ENCODE measurements around the gene FOXO3.
"Not testable (repeated sequence)": the region's sequence is repeated elsewhere in the genome, so short reads cannot be mapped to it uniquely, and the experiment has no call there.

The FOXO3 gene

GRCh38 chr6:108630050-108630714 is 69.5 kb downstream of the FOXO3 start:
- DNase-seq (ENCODE audit: low read depth): no peak

DNA sequence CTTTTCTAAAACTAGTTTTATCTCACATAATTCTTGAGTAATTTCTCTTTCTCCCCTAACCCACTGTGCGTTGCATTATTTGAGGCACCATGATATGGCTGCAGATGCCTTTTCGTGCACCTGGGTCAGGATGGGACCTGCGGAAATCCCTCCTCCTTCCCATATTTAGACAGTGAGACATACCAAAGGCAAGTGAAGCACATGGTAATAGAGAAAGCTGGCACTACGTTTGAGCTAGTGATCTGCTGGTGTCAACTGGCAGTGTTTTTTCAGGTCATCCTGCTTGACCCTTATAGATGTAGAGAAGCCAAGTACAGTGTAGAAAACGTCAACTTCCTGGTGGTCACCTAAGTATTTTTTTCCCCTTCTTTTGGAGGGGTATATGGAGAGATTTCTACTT is 71.7 kb downstream of the FOXO3 start:
- DNase-seq (ENCODE audit: low read depth): no peak

DNA sequence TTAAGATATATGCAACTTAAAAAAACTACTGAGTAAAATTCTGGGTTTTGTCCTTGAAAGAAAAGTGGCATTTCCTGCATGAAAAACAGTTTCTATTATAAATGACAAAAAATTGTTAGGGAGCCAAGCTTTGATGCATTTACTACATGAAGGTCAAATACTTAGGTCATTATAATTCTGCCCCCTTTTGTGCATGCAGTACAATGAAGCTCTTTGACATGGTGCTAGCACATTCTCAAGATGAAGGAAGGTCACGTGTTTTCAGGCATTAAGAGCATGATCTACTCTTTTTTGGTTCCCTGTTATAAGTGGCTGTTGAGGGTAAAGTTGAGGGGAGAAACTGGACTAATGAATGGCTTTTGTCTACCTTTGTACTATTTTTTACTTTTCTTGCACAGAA is 72.7 kb downstream of the FOXO3 start:
- DNase-seq (ENCODE audit: low read depth): no peak

DNA sequence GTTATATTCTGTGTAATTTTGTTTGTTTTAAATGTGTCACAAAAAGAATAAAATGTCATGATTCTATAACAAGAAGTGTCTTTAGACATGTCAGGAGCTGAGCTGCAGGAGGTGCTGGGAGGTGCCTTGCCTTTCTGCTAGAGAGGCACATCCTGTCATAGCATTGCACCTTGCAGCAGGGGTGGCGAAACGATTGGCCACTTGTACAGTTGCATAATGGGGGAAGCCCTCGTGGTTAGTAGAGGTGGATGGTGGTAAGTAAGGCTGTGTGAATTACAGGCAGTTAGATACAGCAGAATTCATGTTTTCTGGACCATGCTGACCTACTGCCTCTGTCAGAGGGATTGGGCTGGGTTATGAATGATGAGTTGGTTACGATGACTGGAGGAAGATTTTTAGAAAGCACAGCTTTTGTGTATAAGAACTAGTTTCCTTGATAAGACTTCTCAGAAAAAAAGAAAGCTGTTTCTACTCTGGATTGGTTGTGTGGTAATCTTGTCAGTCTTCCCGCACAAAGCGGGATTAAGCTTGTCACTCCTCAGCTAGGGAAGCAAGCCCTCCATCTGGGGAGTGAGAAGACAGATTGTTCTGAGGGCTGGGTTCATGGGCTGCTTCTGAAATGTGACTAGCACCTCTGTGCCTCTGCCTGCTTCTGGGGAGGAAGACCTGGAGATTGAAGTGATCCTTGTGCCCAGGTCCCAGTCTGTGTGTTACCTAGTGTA is 74.9 kb downstream of the FOXO3 start:
- DNase-seq (ENCODE audit: low read depth): no peak

GRCh38 chr6:108637963-108638362 is 77.2 kb downstream of the FOXO3 start:
- no peak for DNase-seq (ENCODE audit: low read depth)

GRCh38 chr6:108638993-108639392 is 78.3 kb downstream of the FOXO3 start:
- DNase-seq (ENCODE audit: low read depth): no peak

GRCh38 chr6:108640104-108640503 is 79.4 kb downstream of the FOXO3 start:
- DNase-seq (ENCODE audit: low read depth): no peak

GRCh38 chr6:108643184-108643583 is 82.5 kb downstream of the FOXO3 start:
- no peak for DNase-seq (ENCODE audit: low read depth)

- DNase-seq (ENCODE audit: low read depth): no peak
Measured at GRCh38 chr6:108644252-108644651, 83.5 kb downstream of the FOXO3 start.

DNA sequence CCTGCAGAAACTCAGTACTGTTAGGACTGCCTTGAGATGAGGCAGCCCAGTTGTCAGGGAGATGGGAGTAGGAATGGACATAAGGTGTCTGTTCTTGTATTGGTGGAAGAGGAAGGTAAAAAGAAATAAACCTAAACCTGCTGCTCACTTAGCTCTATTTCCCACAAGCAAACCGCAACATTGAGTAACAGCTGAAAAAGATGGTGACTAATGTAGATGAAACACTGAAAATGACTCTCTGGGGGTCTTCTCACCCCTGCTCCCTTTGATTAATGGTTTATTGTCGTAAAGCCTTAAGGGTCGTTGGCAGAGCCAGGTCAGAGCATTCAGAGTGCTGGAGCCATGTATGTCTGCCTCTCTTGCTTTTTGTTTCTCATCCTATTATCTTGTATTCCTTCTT is 87.5 kb downstream of the FOXO3 start:
- DNase-seq (ENCODE audit: low read depth): peak; percentile 20

DNA sequence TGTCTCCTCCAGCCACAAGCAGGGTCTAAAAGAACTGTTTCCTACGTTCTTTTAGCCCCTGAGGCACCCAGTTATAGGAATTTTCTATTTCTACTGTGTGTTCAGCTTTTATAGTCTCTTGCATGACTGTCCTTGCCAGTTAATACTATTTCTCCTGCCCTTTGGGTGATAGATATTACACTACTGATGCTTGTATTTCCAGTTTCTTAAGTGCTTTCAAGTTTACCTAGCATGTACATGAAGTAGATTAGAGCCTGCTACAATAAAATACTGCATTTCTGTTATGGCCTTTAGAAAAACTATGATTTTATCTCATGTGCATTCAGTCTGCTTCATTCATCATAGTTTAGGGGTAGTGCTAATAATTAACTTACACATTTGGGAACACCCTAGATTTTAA is 89.6 kb downstream of the FOXO3 start:
- no peak for DNase-seq (ENCODE audit: low read depth)

DNA sequence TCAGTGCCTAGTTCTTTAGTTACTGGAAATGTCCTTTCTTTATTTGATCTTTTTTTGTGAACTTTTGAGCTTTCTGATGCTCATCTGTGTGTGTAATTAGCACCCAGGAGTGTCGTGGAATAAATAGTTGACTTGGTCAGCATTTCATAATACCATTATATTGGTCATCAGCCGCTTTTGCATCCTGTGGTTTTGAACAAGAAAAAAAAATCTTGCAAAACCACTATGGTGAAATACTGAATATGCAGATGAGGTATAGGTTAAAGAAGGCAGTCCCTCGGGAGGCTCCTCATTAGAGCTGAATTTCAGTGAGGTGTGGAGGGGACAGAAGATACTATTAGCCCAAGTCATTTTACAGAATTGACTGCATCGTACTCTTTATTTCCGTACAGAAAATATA is 90.1 kb downstream of the FOXO3 start:
- DNase-seq (ENCODE audit: low read depth): peak; percentile 74

GRCh38 chr6:108651340-108652227 is 90.9 kb downstream of the FOXO3 start:
- DNase-seq (ENCODE audit: low read depth): peak; percentile 65

DNA sequence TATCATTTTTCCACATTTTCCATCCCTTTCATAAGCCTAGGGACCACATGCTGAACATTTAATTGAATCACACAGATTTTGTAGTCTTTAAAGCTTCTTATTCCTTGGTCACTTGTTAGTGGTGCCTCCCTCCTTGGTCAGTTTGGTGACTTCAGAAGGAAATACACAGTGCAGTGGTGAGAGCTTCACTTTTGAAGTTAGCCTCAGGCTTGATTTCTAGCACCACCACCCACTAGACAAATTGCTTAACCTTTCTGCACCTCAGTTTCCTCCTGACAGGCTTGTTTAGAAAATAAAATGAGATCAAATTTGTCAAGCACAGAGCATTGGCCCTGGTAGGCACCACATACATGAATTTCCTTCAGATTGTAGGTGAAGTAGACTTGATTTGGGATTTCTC is 91.7 kb downstream of the FOXO3 start:
- DNase-seq (ENCODE audit: low read depth): no peak

- DNase-seq (ENCODE audit: low read depth): peak; percentile 23
Measured at GRCh38 chr6:108653949-108654348, 93.2 kb downstream of the FOXO3 start.

GRCh38 chr6:108654465-108655106 is 93.9 kb downstream of the FOXO3 start:
- DNase-seq (ENCODE audit: low read depth): no peak

- no peak for DNase-seq (ENCODE audit: low read depth)
Measured at GRCh38 chr6:108655806-108656651, 95.3 kb downstream of the FOXO3 start.

DNA sequence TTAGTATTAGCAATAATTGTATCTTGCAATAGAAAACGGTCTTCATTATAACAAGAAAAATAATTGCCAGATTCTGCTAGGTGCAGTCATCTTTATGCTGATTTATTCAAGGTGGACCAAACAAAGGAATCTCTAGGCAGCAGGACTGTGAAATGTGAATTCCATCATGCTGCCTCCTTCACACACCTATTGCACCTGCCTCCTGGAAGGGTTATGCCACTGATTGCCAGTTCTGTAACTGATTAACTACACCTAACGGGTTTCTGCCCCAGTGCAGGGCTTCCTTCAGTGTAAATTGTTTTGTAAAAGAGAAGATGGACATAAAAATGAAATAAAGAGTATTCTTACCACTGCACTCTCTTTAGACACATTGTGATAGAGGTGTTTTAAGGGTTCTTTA is 96.1 kb downstream of the FOXO3 start:
- no peak for DNase-seq (ENCODE audit: low read depth)

DNA sequence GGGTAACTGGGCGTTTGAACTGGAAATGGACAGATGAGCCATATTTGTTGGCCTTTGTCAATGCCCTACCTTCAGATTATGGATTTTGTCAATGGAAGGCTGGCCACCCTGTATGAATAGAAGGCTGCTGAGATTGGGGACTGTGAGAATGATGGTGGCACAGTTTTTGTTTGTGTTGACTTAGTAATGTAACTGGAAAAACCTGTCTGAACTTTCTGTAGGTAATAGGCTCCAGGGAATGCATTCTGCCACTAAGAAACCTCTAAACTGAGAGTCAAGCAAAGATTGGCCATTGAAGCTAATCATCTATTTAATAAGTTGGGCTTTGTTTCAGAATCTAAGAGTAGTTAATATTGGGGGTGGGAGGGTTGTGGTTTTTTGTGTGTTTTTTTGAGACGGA is 97.5 kb downstream of the FOXO3 start:
- DNase-seq (ENCODE audit: low read depth): no peak

- DNase-seq (ENCODE audit: low read depth): not testable (repeated sequence)
Measured at GRCh38 chr6:108658785-108659184, 98.1 kb downstream of the FOXO3 start.

- DNase-seq (ENCODE audit: low read depth): no peak
Measured at GRCh38 chr6:108660251-108660650, 99.5 kb downstream of the FOXO3 start.

All from ELR (cell line).